Posterior vena cava (tissue), 2 donors: ENCODE results near the gene ANO10. TPM values are rescaled to one million over a fixed set of nuclear protein-coding genes. Genes with fewer than 3 reads are reported as not detected.
"Not testable (repeated sequence)": the region's sequence is repeated elsewhere in the genome, so short reads cannot be mapped to it uniquely, and the experiment has no call there.

Experiments
- DNase-seq: peaks from one replicate; pipeline ENCODE4 v3.0.0-alpha.2; 2020; ENCODE audit warnings: low spot score
- intact Hi-C, 2 donors: fragments of 100-400 bp; cut with DNase I; formaldehyde crosslinking; loops; one replicate each; pipeline versions ENCODE4 v1.14.1 to v1.14.2; 2022 to 2023
- total RNA-seq, 2 donors: library from RNA; stranded (reverse); fragmentation: NEBNext Ultra II Directional; extraction: Animal tissue kit (Norgen Biotek cat#: 25700); gene quantifications; one replicate each; pipeline ENCODE4 v1.2.1, GENCODE V29; 2021
- donor health status: DM: yes; HTN: yes; CAD: no.
- donor health status: DM: yes; HTN: yes; CAD: no.

Gene ANO10
- total RNA-seq, 2 donors from 2014 or later: 56.1 to 61.5 TPM

- intact Hi-C loops: no loop called here
- no peak for DNase-seq
These were observed 90.0 kb downstream of the ANO10 start for GRCh38 chr3:43531835-43532234.

DNA sequence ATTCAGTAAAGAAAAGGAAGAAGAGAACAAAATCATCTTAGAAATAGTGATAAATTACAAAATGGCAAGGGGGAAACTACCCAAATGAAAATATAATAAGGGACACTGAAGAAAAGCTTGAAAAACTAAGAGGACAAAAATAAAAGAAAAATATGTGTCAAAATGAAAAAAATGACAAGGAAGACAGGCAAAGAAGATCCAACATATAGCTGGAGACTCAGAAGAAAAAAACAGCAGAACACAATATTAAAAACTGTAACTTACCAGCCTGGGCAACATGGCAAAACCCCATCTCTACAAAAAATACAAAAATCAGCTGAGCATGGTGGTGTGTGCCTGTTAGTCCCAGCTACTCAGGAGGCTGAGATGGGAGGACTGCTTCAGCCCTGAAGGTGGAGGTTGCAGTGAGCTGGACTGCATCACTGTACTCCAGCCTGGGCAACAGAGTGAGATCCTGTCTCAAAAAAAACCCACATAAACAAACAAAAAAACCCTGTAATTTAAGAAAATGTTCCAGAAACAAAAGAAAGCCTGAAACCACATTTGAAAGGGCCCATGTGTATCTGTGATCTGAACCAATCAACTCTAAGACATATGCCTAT lies 93.2 kb downstream of the ANO10 start:
- DNase-seq: no peak
- intact Hi-C loops: no loop called here

GRCh38 chr3:43526956-43527355 lies 94.9 kb downstream of the ANO10 start:
- intact Hi-C loops: no loop called here

DNA sequence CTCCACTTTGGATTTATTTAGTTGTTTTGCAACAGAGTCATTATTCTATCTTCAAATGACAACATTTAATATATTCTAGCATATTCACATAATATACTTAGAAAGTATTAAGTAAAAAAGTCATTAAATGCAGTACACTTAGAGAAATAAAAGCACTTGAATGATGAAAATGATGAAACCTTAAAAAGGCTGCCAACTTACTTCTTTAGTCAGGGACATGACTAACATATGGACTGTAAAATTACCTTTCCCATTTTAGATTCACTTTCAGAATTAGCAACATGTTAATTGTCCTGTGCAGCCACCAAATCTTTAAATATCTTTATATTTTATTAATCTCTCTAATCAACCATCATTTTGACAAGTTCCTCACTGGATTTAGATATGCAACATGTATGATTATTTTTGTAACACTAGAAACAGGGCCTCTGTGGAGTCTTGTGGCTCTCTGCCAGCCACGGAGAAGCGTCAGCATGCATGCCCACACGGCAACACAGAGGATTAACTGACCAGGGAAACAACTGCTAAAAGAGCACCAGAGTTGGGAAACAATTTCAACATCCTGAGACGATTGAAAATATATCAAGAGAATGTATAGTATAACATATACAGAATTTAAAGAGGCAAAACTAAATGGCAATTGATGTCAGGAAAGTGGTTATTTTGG lies 95.7 kb downstream of the ANO10 start:
- DNase-seq: no peak
- intact Hi-C loops: no loop called here

More at GRCh38 chr3:43526956-43527355, 94.9 kb downstream of the ANO10 start:
- DNase-seq: no peak

DNA sequence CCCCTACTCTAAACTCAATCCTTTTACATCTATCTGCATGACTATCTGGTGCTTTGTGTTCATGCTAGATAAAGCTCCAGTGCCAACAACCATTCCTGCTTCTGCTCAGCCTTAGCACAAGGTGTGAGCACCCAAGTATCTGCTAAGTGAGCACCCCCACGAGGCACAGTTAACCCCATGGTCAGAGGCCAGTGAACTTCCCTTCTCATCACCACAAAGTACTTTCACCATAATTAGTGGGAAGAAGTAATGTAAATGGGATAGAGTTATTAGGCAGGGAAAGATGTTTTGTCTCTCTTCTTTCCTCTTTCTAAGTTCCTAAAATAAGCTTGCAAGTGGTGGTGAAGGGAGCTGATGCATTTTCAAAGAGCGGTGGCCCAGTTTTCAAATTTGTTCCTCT lies 96.4 kb downstream of the ANO10 start:
- intact Hi-C loops: no loop called here
- no peak for DNase-seq

DNA sequence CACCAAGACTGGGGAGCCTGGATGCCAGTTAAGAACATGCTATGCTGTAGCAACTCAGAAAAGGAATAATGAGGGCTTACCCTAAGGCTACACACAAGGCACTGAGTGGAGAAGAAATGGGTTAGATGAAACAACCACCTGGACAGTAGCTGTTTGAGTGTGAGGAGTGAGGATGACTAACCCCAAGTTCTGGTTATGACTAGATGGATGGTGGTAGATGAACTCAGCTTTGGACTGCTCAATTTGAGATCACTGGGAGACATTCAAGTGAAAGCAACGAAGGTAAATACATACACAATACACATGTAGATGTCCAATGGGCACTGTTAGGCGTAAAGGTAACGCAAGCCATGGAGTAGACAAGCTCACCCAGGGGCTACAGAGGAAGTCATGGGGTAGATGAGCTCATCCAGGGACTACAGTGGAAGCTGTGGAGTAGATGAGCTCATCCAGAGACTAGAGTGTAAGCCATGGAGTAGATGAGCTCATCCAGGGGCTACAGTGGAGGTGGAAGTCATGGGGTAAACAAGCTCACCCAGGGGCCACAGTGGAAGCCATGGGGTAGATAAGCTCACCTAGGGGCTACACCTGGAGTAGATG lies 98.3 kb downstream of the ANO10 start:
- no peak for DNase-seq
- intact Hi-C loops: no loop called here

DNA sequence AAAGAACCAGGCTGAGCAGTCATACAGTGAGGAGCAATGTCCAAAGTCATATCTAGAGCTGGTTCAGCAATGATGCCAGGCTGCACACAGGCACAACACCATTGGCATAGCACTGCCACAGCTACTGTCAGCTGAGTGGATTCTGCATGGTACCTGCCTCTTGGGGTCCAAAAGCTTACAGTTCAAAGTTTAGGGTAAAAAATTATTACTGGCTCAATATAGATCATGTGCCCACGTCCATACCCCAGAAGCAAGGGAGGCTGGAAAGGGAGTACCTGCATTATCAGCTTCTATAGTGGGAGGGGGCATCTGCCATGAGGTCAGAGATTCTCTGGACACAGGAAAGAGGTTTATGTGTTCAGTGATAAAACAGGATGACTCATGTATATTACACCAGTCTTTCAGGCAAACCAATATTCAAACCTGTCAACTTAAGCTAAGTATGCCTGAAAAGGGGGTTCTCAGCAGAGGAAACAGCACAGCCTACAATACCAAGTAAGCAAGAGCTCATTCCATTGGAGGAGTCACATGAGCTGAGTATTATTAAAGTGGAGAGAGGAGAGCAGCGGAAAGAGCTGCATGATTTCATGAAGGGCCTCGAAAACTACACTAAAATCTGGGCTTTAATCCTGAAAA lies 99.0 kb downstream of the ANO10 start:
- DNase-seq: no peak
- intact Hi-C loops: no loop called here

GRCh38 chr3:43521941-43522340 lies 99.9 kb downstream of the ANO10 start:
- no peak for DNase-seq
- intact Hi-C loops: no loop called here

DNA sequence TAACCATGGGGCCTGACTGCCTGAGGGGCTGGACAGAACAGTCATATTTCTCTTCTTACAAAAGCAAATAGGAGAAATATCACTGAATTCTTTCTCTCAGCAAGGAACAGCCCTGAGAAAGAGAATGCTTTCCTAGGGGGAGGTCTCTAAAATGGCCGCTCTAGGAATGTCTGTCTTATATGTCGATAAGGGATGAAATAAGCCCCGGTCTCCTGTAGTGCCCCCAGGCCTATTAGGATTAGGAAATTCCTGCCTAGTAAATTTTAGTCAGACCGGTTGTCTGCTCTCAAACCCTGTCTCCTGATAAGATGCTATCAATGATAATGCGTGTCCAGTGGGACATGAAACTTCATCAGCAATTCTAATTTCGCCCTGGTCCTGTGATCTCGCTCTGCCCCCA lies 103.3 kb downstream of the ANO10 start:
- intact Hi-C loops: loop anchor here in 1 of 2 donors (10.0 kb wide), 1 partner anchor 304 kb away; no protein-coding TSS in a partner anchor
- DNase-seq: not testable (repeated sequence)

DNA sequence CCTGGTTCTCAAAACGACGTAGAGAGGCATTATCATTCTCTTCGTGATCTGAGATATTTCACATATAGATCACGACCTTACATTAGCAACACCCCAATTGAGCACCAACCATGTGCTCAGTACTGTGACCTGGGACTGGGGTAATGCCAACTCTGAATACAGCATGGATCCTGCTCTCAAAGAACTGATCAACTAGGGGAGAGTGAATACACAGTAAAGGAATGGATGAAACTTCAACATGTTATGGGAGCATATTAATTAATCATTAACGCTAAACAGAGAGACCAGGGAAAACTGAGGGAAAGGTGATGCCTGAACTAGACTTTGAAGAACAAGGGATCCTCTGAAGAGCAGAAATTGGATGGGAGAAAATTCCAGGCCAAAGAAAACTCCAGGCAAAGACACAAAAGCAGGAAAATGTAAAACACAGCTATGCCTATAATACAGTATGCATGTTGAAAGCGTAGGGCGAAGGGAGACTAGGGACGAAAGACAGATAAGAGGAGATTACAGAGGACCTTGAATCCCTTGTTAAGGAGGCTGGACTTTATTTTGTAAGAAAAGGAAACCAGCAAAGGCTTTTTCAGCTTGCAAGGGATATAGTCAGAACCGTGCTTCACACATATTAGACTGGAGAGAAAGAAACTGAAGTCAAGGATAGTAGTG lies 105.7 kb downstream of the ANO10 start:
- no peak for DNase-seq
- intact Hi-C loops: loop anchor here in 1 of 2 donors (10.0 kb wide), 1 partner anchor 301 kb away; no protein-coding TSS in a partner anchor

DNA sequence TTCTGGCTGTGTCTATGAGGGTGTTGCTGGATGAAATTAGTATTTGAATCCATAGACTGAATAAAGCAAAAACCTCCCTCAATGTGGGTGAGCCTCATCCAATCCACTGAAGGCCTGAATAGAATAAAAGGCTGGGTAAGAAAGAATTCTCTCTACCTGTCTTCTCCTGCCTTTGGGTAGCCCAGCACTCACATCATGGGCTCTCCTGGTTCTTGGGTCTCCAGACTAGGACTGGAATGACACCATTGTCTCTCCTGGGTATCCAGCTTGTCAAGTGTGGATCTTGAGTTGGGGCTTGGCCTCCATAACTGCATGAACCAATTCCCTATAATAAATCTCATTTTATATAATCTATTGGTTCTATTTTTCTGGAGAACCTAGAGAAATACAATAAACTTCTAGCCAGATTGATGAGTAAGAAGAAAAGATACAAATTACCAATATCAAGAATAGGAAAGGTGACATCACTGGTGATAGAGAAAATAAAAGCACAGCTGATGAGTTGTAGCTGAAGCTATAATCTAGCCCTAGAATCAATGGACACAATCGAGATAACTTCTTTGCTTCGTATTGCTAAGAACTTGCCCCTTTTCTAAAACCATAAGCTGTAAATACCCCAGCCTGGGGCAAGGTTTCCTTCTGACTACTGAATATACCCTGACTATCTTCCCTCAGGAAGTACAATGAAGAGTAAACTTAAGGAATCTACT lies 106.4 kb downstream of the ANO10 start:
- intact Hi-C loops: loop anchor here in 1 of 2 donors (10.0 kb wide), 1 partner anchor 301 kb away; no protein-coding TSS in a partner anchor
- DNase-seq: no peak

DNA sequence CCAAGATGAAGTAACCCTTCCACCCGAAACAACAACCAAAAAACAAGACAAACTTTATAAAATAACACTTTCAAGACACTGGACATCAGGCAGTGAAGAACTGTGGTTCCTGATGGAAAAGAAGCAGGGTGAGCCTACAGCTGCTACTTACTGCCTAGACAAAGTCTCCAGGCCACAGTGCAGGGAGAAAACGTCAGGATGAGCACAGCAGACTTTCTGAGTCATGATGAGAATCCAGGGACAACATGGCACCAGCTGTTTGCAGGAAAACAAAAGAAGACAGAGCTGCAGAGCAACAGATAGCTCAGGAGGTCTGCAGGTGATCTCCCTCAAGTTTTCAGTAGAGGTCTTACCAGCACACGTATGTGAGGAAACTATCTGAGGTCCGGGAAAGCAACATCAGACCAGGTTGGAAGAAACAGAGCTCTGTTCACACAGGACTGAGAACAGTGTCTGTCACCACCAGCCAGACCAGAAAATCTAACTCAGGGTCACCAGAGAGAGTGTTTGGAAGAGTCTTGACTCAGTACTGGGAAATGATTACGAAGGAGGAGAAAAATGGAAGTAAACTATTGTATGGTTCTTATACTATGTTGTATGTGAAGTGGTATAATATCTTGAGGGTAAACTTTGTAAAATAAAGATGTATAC lies 108.9 kb downstream of the ANO10 start:
- DNase-seq: no peak

GRCh38 chr3:43506644-43507043 lies 115.2 kb downstream of the ANO10 start:
- DNase-seq: no peak
- intact Hi-C loops: no loop called here

More for the DNA sequence above, 108.9 kb downstream of the ANO10 start:
- intact Hi-C loops: loop anchor here in 1 of 2 donors (10.0 kb wide), 1 partner anchor 298 kb away; no protein-coding TSS in a partner anchor

DNA sequence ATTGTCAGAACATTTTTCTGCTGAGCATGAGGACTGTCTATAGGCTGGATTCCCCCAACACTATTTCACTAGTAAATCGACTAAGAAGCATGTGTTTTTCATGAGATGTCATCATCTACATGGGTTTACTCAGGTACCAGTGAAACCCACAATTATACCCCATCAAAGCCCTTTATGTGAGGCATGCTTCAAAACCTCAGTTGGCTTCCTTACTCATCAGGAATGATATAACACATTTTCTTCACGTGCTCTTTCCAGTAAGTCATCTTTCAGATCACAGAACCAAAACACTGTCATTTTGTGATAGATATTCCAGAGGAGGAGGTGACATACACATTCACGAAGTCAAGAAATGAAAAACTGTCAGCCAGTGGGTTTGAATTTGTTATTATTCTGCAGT lies 116.5 kb downstream of the ANO10 start:
- intact Hi-C loops: no loop called here
- no peak for DNase-seq

- no peak for DNase-seq
- intact Hi-C loops: loop anchor here in 1 of 2 donors (5.0 kb wide), 1 partner anchor 341 kb away; no protein-coding TSS in a partner anchor
These were observed 118.6 kb downstream of the ANO10 start for GRCh38 chr3:43503067-43503728.

- no peak for DNase-seq
- intact Hi-C loops: no loop called here
These were observed 122.6 kb downstream of the ANO10 start for GRCh38 chr3:43499256-43499655.

- DNase-seq: no peak
- intact Hi-C loops: no loop called here
These were observed 123.9 kb downstream of the ANO10 start for GRCh38 chr3:43497905-43498365.

- intact Hi-C loops: no loop called here
- DNase-seq: no peak
These were observed 124.4 kb downstream of the ANO10 start for GRCh38 chr3:43497422-43497821.
